ENCODE data around the gene ACTL6B.

The ACTL6B gene

GRCh38 chr7:100680576-100681271 is 24.5 kb upstream of the ACTL6B start:
- Histone ChIP-seq H3K36me3 (ENCODE audit: control insufficient read depth, insufficient read depth, low read length) (peaks cover 60% of the 10 kb centered on the region), H3K4me3 (ENCODE audit: low read length) (no peak overlapping the region), H3K27me3 (ENCODE audit: control insufficient read depth, insufficient read depth, low read length) (no peaks in the 10 kb centered on the region), H3K9ac (ENCODE audit: low read length) (no peak overlapping the region), H3K27ac (ENCODE audit: low read depth, low read length) (peak overlapping the region; percentile 13), H3K4me1 (ENCODE audit: control insufficient read depth, insufficient read depth, low read length) (peaks cover 4% of the 10 kb centered on the region)

DNA sequence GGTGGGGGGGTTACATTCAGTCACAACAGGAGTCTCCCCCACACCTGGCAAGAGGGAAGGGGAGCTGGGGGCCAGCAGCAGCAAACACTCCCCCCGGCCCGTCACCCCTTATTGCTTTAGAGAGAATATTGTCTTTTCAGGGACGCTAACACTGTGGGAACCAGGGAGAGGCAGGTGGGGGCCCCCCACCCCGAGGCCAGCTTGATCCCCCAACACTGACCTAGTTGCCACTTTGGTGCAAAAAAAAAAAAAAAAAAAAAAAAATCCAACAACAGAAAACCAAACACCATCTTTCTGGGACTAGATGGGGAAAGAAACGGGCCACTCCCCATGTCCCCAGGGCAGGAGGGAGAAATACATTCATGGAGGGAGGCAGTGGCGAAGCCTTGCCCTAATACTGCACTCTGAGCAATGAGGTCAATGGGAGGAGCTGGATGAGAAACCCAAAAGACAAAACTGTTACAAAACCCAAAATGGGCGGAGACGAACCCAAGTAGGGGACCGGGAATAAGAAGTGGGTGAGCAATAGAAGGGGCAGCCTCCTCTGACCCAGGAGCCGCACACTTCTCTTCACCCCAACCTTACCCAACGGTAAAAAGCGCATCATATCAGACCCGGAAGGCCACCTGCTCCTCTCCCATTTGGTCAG is 23.8 kb upstream of the ACTL6B start:
- no peak overlapping the region for H3K4me3 ChIP-seq (ENCODE audit: low read length)
- peaks cover 53% of the 10 kb centered on the region for H3K36me3 ChIP-seq (ENCODE audit: control insufficient read depth, insufficient read depth, low read length)
- no peaks in the 10 kb centered on the region for H3K27me3 ChIP-seq (ENCODE audit: control insufficient read depth, insufficient read depth, low read length)
- no peak overlapping the region for H3K9ac ChIP-seq (ENCODE audit: low read length)
- H3K4me1 ChIP-seq (ENCODE audit: control insufficient read depth, insufficient read depth, low read length): peaks cover 4% of the 10 kb centered on the region
- peak overlapping the region; percentile 13 for H3K27ac ChIP-seq (ENCODE audit: low read depth, low read length)

- H3K9ac ChIP-seq (ENCODE audit: low read length): no peak overlapping the region
- peak overlapping the region; percentile 14 for H3K27ac ChIP-seq (ENCODE audit: low read depth, low read length)
- H3K36me3 ChIP-seq (ENCODE audit: control insufficient read depth, insufficient read depth, low read length): peaks cover 50% of the 10 kb centered on the region
- H3K4me1 ChIP-seq (ENCODE audit: control insufficient read depth, insufficient read depth, low read length): peaks cover 4% of the 10 kb centered on the region
- H3K4me3 ChIP-seq (ENCODE audit: low read length): no peak overlapping the region
- H3K27me3 ChIP-seq (ENCODE audit: control insufficient read depth, insufficient read depth, low read length): no peaks in the 10 kb centered on the region
Observed at GRCh38 chr7:100679129-100679926, 23.1 kb upstream of the ACTL6B start.

- H3K36me3 ChIP-seq (ENCODE audit: control insufficient read depth, insufficient read depth, low read length): peaks cover 42% of the 10 kb centered on the region
- no peak overlapping the region for H3K27ac ChIP-seq (ENCODE audit: low read depth, low read length)
- no peaks in the 10 kb centered on the region for H3K27me3 ChIP-seq (ENCODE audit: control insufficient read depth, insufficient read depth, low read length)
- H3K4me3 ChIP-seq (ENCODE audit: low read length): no peak overlapping the region
- peaks cover 4% of the 10 kb centered on the region for H3K4me1 ChIP-seq (ENCODE audit: control insufficient read depth, insufficient read depth, low read length)
- H3K9ac ChIP-seq (ENCODE audit: low read length): no peak overlapping the region
Observed at GRCh38 chr7:100678291-100678984, 22.2 kb upstream of the ACTL6B start.

GRCh38 chr7:100677308-100678267 is 21.3 kb upstream of the ACTL6B start:
- Histone ChIP-seq H3K27me3 (ENCODE audit: control insufficient read depth, insufficient read depth, low read length) (no peaks in the 10 kb centered on the region), H3K27ac (ENCODE audit: low read depth, low read length) (no peak overlapping the region), H3K4me3 (ENCODE audit: low read length) (no peak overlapping the region), H3K4me1 (ENCODE audit: control insufficient read depth, insufficient read depth, low read length) (peaks cover 4% of the 10 kb centered on the region), H3K9ac (ENCODE audit: low read length) (no peak overlapping the region), H3K36me3 (ENCODE audit: control insufficient read depth, insufficient read depth, low read length) (peaks cover 38% of the 10 kb centered on the region)

DNA sequence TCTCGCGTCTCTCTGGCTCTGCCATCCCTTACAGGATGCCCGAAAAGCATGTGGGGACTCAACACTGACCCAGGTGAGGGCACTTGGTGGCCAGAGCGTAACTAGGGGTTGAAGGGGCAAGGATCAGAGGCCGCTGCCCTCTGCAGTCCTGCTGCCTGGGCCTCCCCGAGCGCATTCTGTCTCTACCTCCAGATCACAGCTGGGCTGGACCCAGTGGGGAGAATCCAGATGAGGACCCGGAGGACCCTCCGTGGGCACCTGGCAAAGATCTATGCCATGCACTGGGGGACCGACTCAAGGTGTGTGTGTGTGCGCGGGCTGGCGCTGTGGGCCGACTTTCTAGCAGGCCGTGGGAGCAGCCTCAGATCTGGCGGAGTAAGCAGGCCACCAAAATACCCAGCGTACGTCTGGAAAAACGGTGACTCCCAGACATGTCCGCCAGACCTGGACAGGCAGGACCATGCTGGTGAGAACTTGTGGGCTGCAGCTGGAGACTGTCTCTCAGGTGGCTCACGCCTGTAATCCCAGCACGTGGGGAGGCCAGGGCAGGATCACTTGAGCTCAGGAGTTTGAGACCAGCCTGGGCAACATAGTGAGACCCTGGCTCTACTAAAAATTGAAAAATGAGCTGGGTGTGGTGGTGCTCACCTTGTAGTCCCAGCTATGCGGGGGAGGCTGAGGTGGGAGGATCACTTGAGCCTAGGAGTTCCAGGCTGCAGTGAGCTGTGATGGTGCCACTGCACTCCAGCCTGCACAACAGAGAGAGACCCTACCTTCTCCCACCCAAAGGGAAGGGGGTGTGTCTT is 20.5 kb upstream of the ACTL6B start:
- peak overlapping the region; percentile 43 for H3K4me3 ChIP-seq (ENCODE audit: low read length)
- peaks cover 32% of the 10 kb centered on the region for H3K36me3 ChIP-seq (ENCODE audit: control insufficient read depth, insufficient read depth, low read length)

DNA sequence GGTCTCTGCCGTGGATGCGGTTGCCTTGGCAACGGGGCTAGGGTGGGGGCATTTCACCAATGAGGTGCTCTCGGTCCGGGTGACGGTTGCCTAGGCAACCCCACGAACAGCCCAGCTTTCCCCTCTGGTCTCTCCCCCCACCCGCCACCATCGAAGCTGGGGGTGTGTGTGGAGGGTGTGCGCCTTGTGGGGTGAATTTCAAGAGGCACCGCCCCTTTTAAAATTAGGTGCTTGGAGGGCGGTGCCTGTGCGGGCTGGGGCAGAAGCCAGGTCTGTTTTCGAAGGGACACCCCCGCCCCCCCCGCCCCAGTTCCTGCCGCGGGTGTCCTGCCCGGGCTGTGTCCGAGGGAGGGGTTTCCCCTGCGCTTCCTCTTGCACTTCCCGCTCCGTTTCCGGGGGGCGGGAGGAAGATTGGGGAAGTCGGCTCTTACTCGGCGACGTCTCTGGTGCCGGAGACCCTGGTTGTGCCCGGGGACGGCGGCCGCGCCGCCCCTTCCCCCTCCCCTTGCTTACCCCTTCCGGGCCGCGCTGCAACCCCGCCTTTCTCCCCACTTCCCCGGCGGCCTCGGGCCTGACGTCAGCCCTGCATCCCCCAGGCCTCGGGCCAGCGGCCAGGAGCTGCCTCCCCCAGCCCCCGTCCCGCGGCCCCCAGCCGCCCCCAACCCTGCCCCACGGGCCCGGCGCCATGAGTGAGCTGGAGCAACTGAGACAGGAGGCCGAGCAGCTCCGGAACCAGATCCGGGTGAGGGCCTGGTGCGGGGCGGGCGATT is 19.5 kb upstream of the ACTL6B start:
- Histone ChIP-seq H3K27me3 (ENCODE audit: control insufficient read depth, insufficient read depth, low read length) (no peaks in the 10 kb centered on the region), H3K36me3 (ENCODE audit: control insufficient read depth, insufficient read depth, low read length) (peaks cover 28% of the 10 kb centered on the region), H3K4me1 (ENCODE audit: control insufficient read depth, insufficient read depth, low read length) (peaks cover 4% of the 10 kb centered on the region), H3K27ac (ENCODE audit: low read depth, low read length) (peak overlapping the region; percentile 98), H3K4me3 (ENCODE audit: low read length) (peak overlapping the region; percentile 95), H3K9ac (ENCODE audit: low read length) (no peak overlapping the region)

More for the DNA sequence above, 20.5 kb upstream of the ACTL6B start:
- Histone ChIP-seq H3K27me3 (ENCODE audit: control insufficient read depth, insufficient read depth, low read length) (no peaks in the 10 kb centered on the region), H3K27ac (ENCODE audit: low read depth, low read length) (peak overlapping the region; percentile 98), H3K9ac (ENCODE audit: low read length) (no peak overlapping the region), H3K4me1 (ENCODE audit: control insufficient read depth, insufficient read depth, low read length) (peaks cover 4% of the 10 kb centered on the region)

- Histone ChIP-seq H3K27ac (ENCODE audit: low read depth, low read length) (peak overlapping the region; percentile 98), H3K9ac (ENCODE audit: low read length) (peak overlapping the region; percentile 95), H3K4me3 (ENCODE audit: low read length) (peak overlapping the region; percentile 95), H3K36me3 (ENCODE audit: control insufficient read depth, insufficient read depth, low read length) (peaks cover 28% of the 10 kb centered on the region), H3K27me3 (ENCODE audit: control insufficient read depth, insufficient read depth, low read length) (no peaks in the 10 kb centered on the region), H3K4me1 (ENCODE audit: control insufficient read depth, insufficient read depth, low read length) (peaks cover 4% of the 10 kb centered on the region)
Observed at GRCh38 chr7:100675105-100675451, 18.8 kb upstream of the ACTL6B start.

- H3K9ac ChIP-seq (ENCODE audit: low read length): peak overlapping the region; percentile 95
- H3K27ac ChIP-seq (ENCODE audit: low read depth, low read length): peak overlapping the region; percentile 98
- peaks cover 27% of the 10 kb centered on the region for H3K36me3 ChIP-seq (ENCODE audit: control insufficient read depth, insufficient read depth, low read length)
- H3K4me1 ChIP-seq (ENCODE audit: control insufficient read depth, insufficient read depth, low read length): peaks cover 4% of the 10 kb centered on the region
- H3K4me3 ChIP-seq (ENCODE audit: low read length): peak overlapping the region; percentile 95
- H3K27me3 ChIP-seq (ENCODE audit: control insufficient read depth, insufficient read depth, low read length): no peaks in the 10 kb centered on the region
Observed at GRCh38 chr7:100674411-100675104, 18.3 kb upstream of the ACTL6B start.

DNA sequence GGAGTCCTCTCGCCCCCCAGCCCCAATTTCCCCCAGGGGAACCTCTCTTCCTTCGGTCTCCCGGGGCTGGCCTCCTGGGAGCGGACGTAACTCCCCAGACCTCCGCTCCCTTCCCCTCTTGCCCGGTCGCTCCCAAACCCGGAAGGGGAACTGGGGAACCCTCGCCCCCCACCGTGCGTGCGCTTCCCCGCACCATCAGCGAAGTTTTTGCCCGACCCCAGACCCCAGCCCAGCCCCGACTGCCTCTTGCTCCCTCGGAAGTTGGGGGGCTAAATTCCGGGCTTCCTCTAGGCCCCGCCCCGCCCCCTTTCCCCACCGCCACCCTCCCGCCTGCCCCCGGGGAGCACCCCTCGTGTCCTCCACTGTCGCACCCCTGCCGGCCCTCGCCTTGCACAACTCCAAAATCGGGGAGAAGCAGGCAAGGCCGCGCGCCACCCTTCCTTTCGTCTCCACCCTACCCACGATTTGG is 17.7 kb upstream of the ACTL6B start:
- Histone ChIP-seq H3K27ac (ENCODE audit: low read depth, low read length) (peak overlapping the region; percentile 98), H3K9ac (ENCODE audit: low read length) (peak overlapping the region; percentile 95), H3K4me3 (ENCODE audit: low read length) (peak overlapping the region; percentile 95), H3K36me3 (ENCODE audit: control insufficient read depth, insufficient read depth, low read length) (peaks cover 22% of the 10 kb centered on the region), H3K4me1 (ENCODE audit: control insufficient read depth, insufficient read depth, low read length) (peaks cover 4% of the 10 kb centered on the region), H3K27me3 (ENCODE audit: control insufficient read depth, insufficient read depth, low read length) (no peaks in the 10 kb centered on the region)

Data from rectal smooth muscle tissue (tissue), 1 donor.